Measurements from ENCODE around the gene SRSF12.
A peak's percentile ranks its signal among the peaks of the same experiment; 100 is the strongest.

Gene SRSF12

GRCh38 chr6:89084954-89085353, 32.9 kb downstream of the SRSF12 start:
- Histone ChIP-seq H3K4me1 (ENCODE audit: insufficient read depth, low read length) (peaks cover 34% of the 10 kb centered on the region), H3K27ac (ENCODE audit: low read depth, low read length) (peak overlapping the region; percentile 58; the same call in 1 of the 2 replicates), H3K9ac (ENCODE audit: low read depth, low read length) (no peak overlapping the region), H3K27me3 (ENCODE audit: insufficient read depth, low read length) (no peaks in the 10 kb centered on the region), H3K36me3 (ENCODE audit: insufficient read depth, low read length) (peaks cover 19% of the 10 kb centered on the region), H3K9me3 (ENCODE audit: insufficient read depth, low read depth, low read length) (no peaks in the 10 kb centered on the region), H3K4me3 (ENCODE audit: low read length) (peak overlapping the region; percentile 11; the same call in 1 of the 2 replicates)
- WGBS: 19% methylated on average over 3 of the region's 3 CpGs

- peak overlapping the region; percentile 58; the same call in 1 of the 2 replicates for H3K27ac ChIP-seq (ENCODE audit: low read depth, low read length)
- H3K9ac ChIP-seq (ENCODE audit: low read depth, low read length): no peak overlapping the region
- peaks cover 19% of the 10 kb centered on the region for H3K36me3 ChIP-seq (ENCODE audit: insufficient read depth, low read length)
- no peaks in the 10 kb centered on the region for H3K27me3 ChIP-seq (ENCODE audit: insufficient read depth, low read length)
- peaks cover 36% of the 10 kb centered on the region for H3K4me1 ChIP-seq (ENCODE audit: insufficient read depth, low read length)
- peak overlapping the region; percentile 11; the same call in 1 of the 2 replicates for H3K4me3 ChIP-seq (ENCODE audit: low read length)
- H3K9me3 ChIP-seq (ENCODE audit: insufficient read depth, low read depth, low read length): no peaks in the 10 kb centered on the region
Observed at GRCh38 chr6:89084542-89084941, 33.3 kb downstream of the SRSF12 start.

- H3K9me3 ChIP-seq (ENCODE audit: insufficient read depth, low read depth, low read length): no peaks in the 10 kb centered on the region
- H3K4me3 ChIP-seq (ENCODE audit: low read length): peak overlapping the region; percentile 85
- no peak overlapping the region for H3K27ac ChIP-seq (ENCODE audit: low read depth, low read length)
- peaks cover 19% of the 10 kb centered on the region for H3K36me3 ChIP-seq (ENCODE audit: insufficient read depth, low read length)
- peaks cover 40% of the 10 kb centered on the region for H3K4me1 ChIP-seq (ENCODE audit: insufficient read depth, low read length)
- peak overlapping the region; percentile 87 for H3K9ac ChIP-seq (ENCODE audit: low read depth, low read length)
- WGBS: 14% methylated on average over 8 of the region's 9 CpGs
- H3K27me3 ChIP-seq (ENCODE audit: insufficient read depth, low read length): no peaks in the 10 kb centered on the region
Observed at GRCh38 chr6:89082486-89082891, 35.4 kb downstream of the SRSF12 start.

- H3K27me3 ChIP-seq (ENCODE audit: insufficient read depth, low read length): no peaks in the 10 kb centered on the region
- no peaks in the 10 kb centered on the region for H3K9me3 ChIP-seq (ENCODE audit: insufficient read depth, low read depth, low read length)
- under 1% methylated on average over 60 of the region's 69 CpGs for WGBS
- peak overlapping the region; percentile 85 for H3K4me3 ChIP-seq (ENCODE audit: low read length)
- H3K9ac ChIP-seq (ENCODE audit: low read depth, low read length): peak overlapping the region; percentile 87
- H3K27ac ChIP-seq (ENCODE audit: low read depth, low read length): peak overlapping the region; percentile 96
- peaks cover 40% of the 10 kb centered on the region for H3K4me1 ChIP-seq (ENCODE audit: insufficient read depth, low read length)
- peaks cover 19% of the 10 kb centered on the region for H3K36me3 ChIP-seq (ENCODE audit: insufficient read depth, low read length)
Observed at GRCh38 chr6:89081423-89082322, 36.2 kb downstream of the SRSF12 start.

DNA sequence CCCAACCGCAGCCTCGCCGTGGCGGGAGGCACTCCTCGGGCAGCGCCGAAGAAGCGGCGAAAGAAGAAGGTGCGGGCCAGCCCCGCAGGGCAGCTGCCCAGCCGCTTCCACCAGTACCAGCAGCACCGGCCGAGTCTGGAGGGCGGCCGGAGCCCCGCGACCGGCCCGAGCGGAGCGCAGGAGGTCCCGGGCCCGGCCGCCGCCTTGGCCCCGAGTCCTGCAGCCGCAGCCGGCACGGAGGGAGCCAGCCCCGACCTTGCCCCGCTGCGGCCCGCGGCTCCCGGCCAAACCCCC, 36.8 kb downstream of the SRSF12 start:
- Histone ChIP-seq H3K36me3 (ENCODE audit: insufficient read depth, low read length) (peaks cover 19% of the 10 kb centered on the region), H3K27ac (ENCODE audit: low read depth, low read length) (peak overlapping the region; percentile 96)
- under 1% methylated on average over 36 of the region's 36 CpGs for WGBS

DNA sequence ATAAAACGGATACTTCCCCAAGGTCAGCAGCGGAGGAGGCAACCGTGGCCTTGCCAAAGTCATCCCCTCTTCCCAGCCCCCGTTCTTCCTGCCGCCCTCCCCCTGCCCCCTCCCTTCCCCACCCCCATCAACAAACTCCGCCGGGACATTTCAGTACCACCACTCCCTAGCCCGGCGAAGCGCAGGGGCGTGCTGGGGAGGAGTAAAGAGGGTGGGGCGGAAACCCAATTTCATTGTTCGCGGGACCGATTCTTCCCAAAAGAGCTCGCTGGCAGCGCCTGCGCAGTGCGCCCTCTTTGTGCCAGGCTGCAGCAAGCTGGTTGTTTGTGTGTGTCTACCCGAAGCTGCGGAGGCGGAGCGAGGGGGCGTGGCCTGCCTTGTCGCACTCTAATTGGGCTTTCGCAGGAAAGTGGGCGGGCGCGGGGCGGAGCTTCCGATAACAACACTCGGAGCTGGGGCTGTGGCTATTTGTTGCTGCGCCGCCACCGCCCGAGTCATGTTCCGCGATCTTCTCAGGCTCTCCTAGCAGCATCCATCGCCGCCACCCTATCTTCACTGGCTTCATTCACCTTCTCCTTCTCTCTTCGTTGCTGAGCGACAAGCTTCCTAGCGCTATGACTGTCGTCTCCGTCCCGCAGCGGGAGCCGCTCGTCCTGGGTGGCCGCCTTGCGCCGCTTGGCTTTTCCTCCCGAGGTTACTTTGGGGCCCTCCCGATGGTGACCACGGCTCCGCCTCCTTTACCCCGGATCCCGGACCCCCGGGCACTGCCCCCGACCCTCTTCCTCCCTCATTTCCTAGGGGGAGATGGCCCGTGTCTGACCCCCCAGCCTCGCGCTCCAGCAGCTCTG, 37.4 kb downstream of the SRSF12 start, which contains the start of gene PNRC1:
TSS of gene PNRC1 (plus strand) at position 471 of the 848 bp plus-strand sequence. CDS start at position 615, 144 bp downstream.
- H3K27me3 ChIP-seq (ENCODE audit: insufficient read depth, low read length): no peaks in the 10 kb centered on the region
- H3K36me3 ChIP-seq (ENCODE audit: insufficient read depth, low read length): peaks cover 16% of the 10 kb centered on the region
- H3K27ac ChIP-seq (ENCODE audit: low read depth, low read length): peak within 1 kb of the TSS; percentile 96
- WGBS: under 1% methylated on average over 61 of the region's 63 CpGs
- H3K9me3 ChIP-seq (ENCODE audit: insufficient read depth, low read depth, low read length): no peaks in the 10 kb centered on the region
- H3K4me1 ChIP-seq (ENCODE audit: insufficient read depth, low read length): peaks cover 39% of the 10 kb centered on the region
- peak within 1 kb of the TSS; percentile 85 for H3K4me3 ChIP-seq (ENCODE audit: low read length)
- H3K9ac ChIP-seq (ENCODE audit: low read depth, low read length): peak within 1 kb of the TSS; percentile 87

More for the DNA sequence above, 36.8 kb downstream of the SRSF12 start:
- no peaks in the 10 kb centered on the region for H3K9me3 ChIP-seq (ENCODE audit: insufficient read depth, low read depth, low read length)
- H3K4me3 ChIP-seq (ENCODE audit: low read length): peak overlapping the region; percentile 85
- H3K9ac ChIP-seq (ENCODE audit: low read depth, low read length): peak overlapping the region; percentile 80
- H3K4me1 ChIP-seq (ENCODE audit: insufficient read depth, low read length): peaks cover 40% of the 10 kb centered on the region
- no peaks in the 10 kb centered on the region for H3K27me3 ChIP-seq (ENCODE audit: insufficient read depth, low read length)

- WGBS: 3% methylated on average over 19 of the region's 20 CpGs
- H3K36me3 ChIP-seq (ENCODE audit: insufficient read depth, low read length): peaks cover 13% of the 10 kb centered on the region
- peak overlapping the region; percentile 45 for H3K9ac ChIP-seq (ENCODE audit: low read depth, low read length)
- H3K27me3 ChIP-seq (ENCODE audit: insufficient read depth, low read length): no peaks in the 10 kb centered on the region
- H3K4me1 ChIP-seq (ENCODE audit: insufficient read depth, low read length): peaks cover 31% of the 10 kb centered on the region
- H3K27ac ChIP-seq (ENCODE audit: low read depth, low read length): peak overlapping the region; percentile 32; the same call in 1 of the 2 replicates
- H3K9me3 ChIP-seq (ENCODE audit: insufficient read depth, low read depth, low read length): no peaks in the 10 kb centered on the region
- H3K4me3 ChIP-seq (ENCODE audit: low read length): peak overlapping the region; percentile 85
Observed at GRCh38 chr6:89079511-89080234, 38.2 kb downstream of the SRSF12 start.

DNA sequence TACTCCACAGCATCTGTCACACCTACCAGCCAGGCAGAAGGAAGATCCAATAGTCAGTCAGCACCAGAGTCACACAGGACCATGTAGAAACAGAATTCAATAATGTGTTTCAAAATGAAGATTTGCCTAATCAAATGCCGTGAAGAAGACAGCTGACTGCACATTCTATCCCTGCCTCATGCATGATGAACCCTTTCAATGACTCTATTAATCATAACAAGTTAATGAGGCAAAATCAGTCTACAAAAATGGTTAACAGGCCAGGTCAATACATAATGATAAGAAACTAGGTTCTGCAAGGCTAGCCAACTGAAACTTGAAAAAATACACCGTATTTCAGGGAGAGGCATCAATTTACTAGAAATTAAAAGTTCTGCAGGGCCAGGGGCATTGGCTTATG, 44.0 kb downstream of the SRSF12 start:
- no peaks in the 10 kb centered on the region for H3K36me3 ChIP-seq (ENCODE audit: insufficient read depth, low read length)
- no peak overlapping the region for H3K4me3 ChIP-seq (ENCODE audit: low read length)
- H3K4me1 ChIP-seq (ENCODE audit: insufficient read depth, low read length): no peaks in the 10 kb centered on the region
- no peak overlapping the region for H3K27ac ChIP-seq (ENCODE audit: low read depth, low read length)
- peaks cover 9% of the 10 kb centered on the region for H3K9me3 ChIP-seq (ENCODE audit: insufficient read depth, low read depth, low read length)
- 94% methylated on average over 2 of the region's 2 CpGs for WGBS
- no peak overlapping the region for H3K9ac ChIP-seq (ENCODE audit: low read depth, low read length)
- no peaks in the 10 kb centered on the region for H3K27me3 ChIP-seq (ENCODE audit: insufficient read depth, low read length)

GRCh38 chr6:89073014-89073620, 44.8 kb downstream of the SRSF12 start:
- H3K9ac ChIP-seq (ENCODE audit: low read depth, low read length): no peak overlapping the region
- H3K36me3 ChIP-seq (ENCODE audit: insufficient read depth, low read length): no peaks in the 10 kb centered on the region
- WGBS: 92% methylated on average over 4 of the region's 4 CpGs
- H3K9me3 ChIP-seq (ENCODE audit: insufficient read depth, low read depth, low read length): peaks cover 9% of the 10 kb centered on the region
- no peaks in the 10 kb centered on the region for H3K27me3 ChIP-seq (ENCODE audit: insufficient read depth, low read length)
- no peak overlapping the region for H3K27ac ChIP-seq (ENCODE audit: low read depth, low read length)
- no peak overlapping the region for H3K4me3 ChIP-seq (ENCODE audit: low read length)
- H3K4me1 ChIP-seq (ENCODE audit: insufficient read depth, low read length): no peaks in the 10 kb centered on the region

- no peak overlapping the region for H3K27ac ChIP-seq (ENCODE audit: low read depth, low read length)
- H3K9ac ChIP-seq (ENCODE audit: low read depth, low read length): no peak overlapping the region
- H3K4me1 ChIP-seq (ENCODE audit: insufficient read depth, low read length): no peaks in the 10 kb centered on the region
- H3K27me3 ChIP-seq (ENCODE audit: insufficient read depth, low read length): no peaks in the 10 kb centered on the region
- peaks cover 9% of the 10 kb centered on the region for H3K9me3 ChIP-seq (ENCODE audit: insufficient read depth, low read depth, low read length)
- no peak overlapping the region for H3K4me3 ChIP-seq (ENCODE audit: low read length)
- no peaks in the 10 kb centered on the region for H3K36me3 ChIP-seq (ENCODE audit: insufficient read depth, low read length)
Observed at GRCh38 chr6:89071036-89071435, 46.8 kb downstream of the SRSF12 start.
